NCI-H1048 (cell line): ENCODE data around the gene FYN.

Experiments
- DNase-seq: peaks from one replicate; lab custom pipeline; 2025; lab: John Stamatoyannopoulos, UW

The FYN gene

GRCh38 chr6:111707773-111708172 lies 165.5 kb downstream of the FYN start:
- DNase-seq = no peak

GRCh38 chr6:111706841-111707391 lies 166.3 kb downstream of the FYN start:
- no peak for DNase-seq

- DNase-seq = no peak
Observed at GRCh38 chr6:111703723-111704122, 169.5 kb downstream of the FYN start.

GRCh38 chr6:111702268-111702667 lies 171.0 kb downstream of the FYN start:
- no peak for DNase-seq

- no peak for DNase-seq
Observed at GRCh38 chr6:111701146-111701545, 172.1 kb downstream of the FYN start.

GRCh38 chr6:111700135-111700690 lies 173.0 kb downstream of the FYN start:
- DNase-seq = no peak

GRCh38 chr6:111699123-111699522 lies 174.1 kb downstream of the FYN start:
- no peak for DNase-seq

GRCh38 chr6:111696814-111697213 lies 176.4 kb downstream of the FYN start:
- no peak for DNase-seq

GRCh38 chr6:111692327-111693164 lies 180.7 kb downstream of the FYN start:
- DNase-seq = no peak

- DNase-seq = no peak
Observed at GRCh38 chr6:111691345-111692225, 181.7 kb downstream of the FYN start.

- DNase-seq = no peak
Observed at GRCh38 chr6:111689946-111690345, 183.3 kb downstream of the FYN start.

- DNase-seq = no peak
Observed at GRCh38 chr6:111689419-111689818, 183.8 kb downstream of the FYN start.

- no peak for DNase-seq
Observed at GRCh38 chr6:111688331-111688730, 184.9 kb downstream of the FYN start.

GRCh38 chr6:111687652-111688051 lies 185.6 kb downstream of the FYN start:
- no peak for DNase-seq

- no peak for DNase-seq
Observed at GRCh38 chr6:111686932-111687266, 186.4 kb downstream of the FYN start.

- no peak for DNase-seq
Observed at GRCh38 chr6:111686249-111686931, 186.9 kb downstream of the FYN start.

GRCh38 chr6:111685526-111685925 lies 187.7 kb downstream of the FYN start:
- DNase-seq = no peak

- DNase-seq = no peak
Observed at GRCh38 chr6:111685058-111685457, 188.2 kb downstream of the FYN start.

GRCh38 chr6:111683749-111684267 lies 189.4 kb downstream of the FYN start:
- DNase-seq = no peak

GRCh38 chr6:111683157-111683556 lies 190.1 kb downstream of the FYN start:
- no peak for DNase-seq

- DNase-seq = no peak
Observed at GRCh38 chr6:111681860-111682259, 191.4 kb downstream of the FYN start.
